Astrocyte (in vitro differentiated cells and primary cell): Measurements from ENCODE around the gene P2RY8. TPM values are rescaled to one million over a fixed set of nuclear protein-coding genes. Genes with fewer than 3 reads are reported as not detected.

Experiments used
- DNase-seq: peaks from one replicate; pipeline ENCODE4 v3.0.0-alpha.2; 2010; ENCODE audit warnings: low read depth
- FAIRE-seq: peaks from 2 replicates; lab custom pipeline; 2011; peaks lifted over from hg19 to GRCh38; lab: Jason Lieb, UNC
- H2AFZ ChIP-seq: 2 replicates; pipeline ENCODE4 v1.6.0; 2012; ENCODE audit warnings: low read depth, low read length, inconsistent platforms
- H3K27ac ChIP-seq: 2 replicates; pipeline ENCODE4 v1.5.1; 2011; ENCODE audit warnings: low read depth, low read length, inconsistent platforms
- H3K27me3 ChIP-seq: 2 replicates; pipeline ENCODE4 v1.6.0; 2011; ENCODE audit warnings: low read length, inconsistent platforms; ENCODE audit not compliant: insufficient read depth
- H3K36me3 ChIP-seq: 2 replicates; pipeline ENCODE4 v1.5.1; 2011; ENCODE audit warnings: low read length, inconsistent platforms; ENCODE audit not compliant: insufficient read depth
- H3K4me1 ChIP-seq: 2 replicates; pipeline ENCODE4 v1.5.1; 2011; ENCODE audit warnings: low read length, inconsistent platforms; ENCODE audit not compliant: insufficient read depth
- H3K4me2 ChIP-seq: 2 replicates; pipeline ENCODE4 v1.6.0; 2012; ENCODE audit warnings: low read length, inconsistent platforms
- H3K4me3 ChIP-seq: 2 replicates; pipeline ENCODE4 v1.5.1; 2011; ENCODE audit warnings: low read depth, mild to moderate bottlenecking, low read length, inconsistent platforms; ENCODE audit not compliant: insufficient read depth
- H3K79me2 ChIP-seq: 2 replicates; pipeline ENCODE4 v1.6.0; 2012; ENCODE audit warnings: mild to moderate bottlenecking, low read length, inconsistent platforms; ENCODE audit not compliant: insufficient read depth
- H3K9ac ChIP-seq: 2 replicates; pipeline ENCODE4 v1.6.0; 2012; ENCODE audit warnings: mild to moderate bottlenecking, low read length, inconsistent platforms
- H3K9me3 ChIP-seq: 2 replicates; pipeline ENCODE4 v1.5.1; 2012; ENCODE audit warnings: low read depth, mild to moderate bottlenecking, low read length, inconsistent platforms; ENCODE audit not compliant: insufficient read depth
- H4K20me1 ChIP-seq: 2 replicates; pipeline ENCODE4 v1.6.0; 2012; ENCODE audit warnings: low read length, inconsistent platforms; ENCODE audit not compliant: insufficient read depth
- H3K27ac Mint-ChIP-seq: one replicate; pipeline ENCODE4 v1.8.0; 2021; ENCODE audit warnings: mild to moderate bottlenecking, mixed read lengths; ENCODE audit not compliant: unreplicated experiment
- H3K27me3 Mint-ChIP-seq: one replicate; pipeline ENCODE4 v1.8.0; 2021; ENCODE audit warnings: low read depth, mixed read lengths; ENCODE audit not compliant: unreplicated experiment
- H3K36me3 Mint-ChIP-seq: one replicate; pipeline ENCODE4 v1.8.0; 2021; ENCODE audit warnings: low read depth, mixed read lengths; ENCODE audit not compliant: unreplicated experiment
- H3K4me1 Mint-ChIP-seq: one replicate; pipeline ENCODE4 v1.8.0; 2021; ENCODE audit warnings: low read depth, mixed read lengths; ENCODE audit not compliant: unreplicated experiment
- H3K4me3 Mint-ChIP-seq: one replicate; pipeline ENCODE4 v1.8.0; 2021; ENCODE audit warnings: mild to moderate bottlenecking, moderate library complexity, mixed read lengths; ENCODE audit not compliant: unreplicated experiment
- H3K9me3 Mint-ChIP-seq: one replicate; pipeline ENCODE4 v1.8.0; 2021; ENCODE audit warnings: mild to moderate bottlenecking, mixed read lengths; ENCODE audit not compliant: unreplicated experiment
- EZH2 ChIP-seq: IDR thresholded peaks from 2 replicates; pipeline ENCODE4 v1.6.1; 2012; ENCODE audit warnings: mild to moderate bottlenecking, low read length, inconsistent platforms; ENCODE audit not compliant: insufficient read depth
- total RNA-seq: library from RNA; stranded (reverse); gene quantifications from 2 replicates; pipeline ENCODE4 v1.2.1, GENCODE V29; 2021
- TF ChIP-seq, protein P1 (sequence below): IDR thresholded peaks from 2 replicates; pipeline ENCODE4 v1.5.1; 2011; ENCODE audit warnings: low read depth, mild to moderate bottlenecking, inconsistent platforms, low read length, moderate library complexity; ENCODE audit not compliant: insufficient read depth

P2RY8 gene
- total RNA-seq, 1 donor from 2014 or later, result not detected

DNA sequence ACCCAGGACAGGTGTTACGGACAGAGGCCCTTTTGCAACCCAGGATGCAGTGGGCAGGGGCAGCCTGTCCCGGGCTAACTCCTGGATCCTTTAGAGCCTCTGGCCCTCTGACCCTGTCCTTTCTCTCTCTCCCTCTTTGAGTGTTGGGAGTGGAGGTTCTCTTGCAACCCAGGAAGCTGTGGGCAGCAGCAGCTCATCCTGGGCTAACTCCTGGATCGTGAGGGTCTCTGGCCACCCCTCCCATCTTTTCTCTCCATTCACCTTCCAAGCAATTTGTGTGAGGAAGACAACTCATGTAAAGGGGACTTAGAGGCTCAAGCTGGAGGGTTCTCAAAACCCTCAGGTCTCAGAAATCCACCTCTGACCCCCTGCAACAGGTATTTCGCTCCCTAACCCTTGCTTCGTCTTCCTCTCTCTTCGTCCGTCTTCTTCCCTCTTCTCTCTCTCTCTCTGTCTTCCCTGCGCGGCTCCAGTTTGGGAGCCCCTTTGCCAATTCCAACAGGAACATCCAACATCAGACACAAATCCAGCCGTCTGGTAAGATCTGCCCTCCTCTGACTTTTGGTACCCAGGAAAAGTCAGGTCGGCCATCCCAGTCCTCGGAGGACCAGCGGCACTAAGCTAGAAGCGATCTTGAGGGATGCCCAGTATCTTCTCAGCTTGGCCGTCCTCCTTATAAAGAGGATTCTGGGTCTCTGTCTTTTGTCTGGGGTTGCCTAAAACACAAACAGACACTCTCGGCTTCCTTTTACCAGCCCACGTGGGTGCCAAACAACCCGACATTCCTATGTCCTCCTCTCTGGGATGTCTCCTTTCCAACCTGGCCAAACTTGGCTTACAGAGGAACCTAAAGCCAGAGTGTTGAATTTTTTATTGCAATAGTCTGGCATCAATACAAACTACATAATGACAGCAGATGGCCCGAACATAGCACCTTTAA lies 92.2 kb downstream of the P2RY8 start:
- Histone ChIP-seq H2AFZ (no peak overlapping the region), H3K36me3 (peaks cover 3% of the 10 kb centered on the region), H3K4me3 (no peak overlapping the region), H3K9ac (no peak overlapping the region), H3K79me2 (peaks cover 60% of the 10 kb centered on the region), H3K9me3 (peaks cover 2% of the 10 kb centered on the region), H3K4me1 (no peaks in the 10 kb centered on the region), H3K27me3 (no peaks in the 10 kb centered on the region), H3K27ac (no peak overlapping the region), H4K20me1 (peaks cover 39% of the 10 kb centered on the region), H3K4me2 (no peak overlapping the region)
- H3K27ac Mint-ChIP-seq, result no peak overlapping the region
- no peaks in the 10 kb centered on the region for H3K27me3 Mint-ChIP-seq
- TF ChIP-seq, protein P1, sequence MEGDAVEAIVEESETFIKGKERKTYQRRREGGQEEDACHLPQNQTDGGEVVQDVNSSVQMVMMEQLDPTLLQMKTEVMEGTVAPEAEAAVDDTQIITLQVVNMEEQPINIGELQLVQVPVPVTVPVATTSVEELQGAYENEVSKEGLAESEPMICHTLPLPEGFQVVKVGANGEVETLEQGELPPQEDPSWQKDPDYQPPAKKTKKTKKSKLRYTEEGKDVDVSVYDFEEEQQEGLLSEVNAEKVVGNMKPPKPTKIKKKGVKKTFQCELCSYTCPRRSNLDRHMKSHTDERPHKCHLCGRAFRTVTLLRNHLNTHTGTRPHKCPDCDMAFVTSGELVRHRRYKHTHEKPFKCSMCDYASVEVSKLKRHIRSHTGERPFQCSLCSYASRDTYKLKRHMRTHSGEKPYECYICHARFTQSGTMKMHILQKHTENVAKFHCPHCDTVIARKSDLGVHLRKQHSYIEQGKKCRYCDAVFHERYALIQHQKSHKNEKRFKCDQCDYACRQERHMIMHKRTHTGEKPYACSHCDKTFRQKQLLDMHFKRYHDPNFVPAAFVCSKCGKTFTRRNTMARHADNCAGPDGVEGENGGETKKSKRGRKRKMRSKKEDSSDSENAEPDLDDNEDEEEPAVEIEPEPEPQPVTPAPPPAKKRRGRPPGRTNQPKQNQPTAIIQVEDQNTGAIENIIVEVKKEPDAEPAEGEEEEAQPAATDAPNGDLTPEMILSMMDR, result no peak
- DNase-seq (no peak), FAIRE-seq (no peak)
- peaks cover 30% of the 10 kb centered on the region for H3K9me3 Mint-ChIP-seq
- H3K36me3 Mint-ChIP-seq, result peaks cover 29% of the 10 kb centered on the region
- no peaks in the 10 kb centered on the region for H3K4me1 Mint-ChIP-seq
- H3K4me3 Mint-ChIP-seq, result no peak overlapping the region

DNA sequence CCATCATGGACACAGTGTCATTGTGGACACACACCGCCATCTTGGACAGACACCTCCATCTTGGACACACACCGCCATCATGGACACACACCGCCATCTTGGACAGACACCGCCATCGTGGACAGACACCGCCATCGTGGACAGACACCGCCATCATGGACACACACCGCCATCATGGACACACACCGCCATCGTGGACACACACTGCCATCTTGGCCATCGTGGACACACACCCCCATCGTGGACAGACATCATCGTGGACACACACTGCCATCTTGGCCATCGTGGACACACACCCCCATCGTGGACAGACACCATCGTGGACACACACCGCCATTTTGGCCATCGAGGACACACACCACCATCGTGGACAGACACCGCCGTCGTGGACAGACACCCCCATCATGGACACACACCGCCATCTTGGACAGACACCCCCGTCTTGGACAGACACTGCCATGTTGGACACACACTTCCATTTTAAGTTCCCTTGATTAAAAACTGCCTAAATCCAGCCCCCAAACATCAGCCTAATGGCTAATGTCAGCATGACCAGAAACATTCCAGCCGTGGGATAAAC lies 93.4 kb downstream of the P2RY8 start:
- peaks cover 26% of the 10 kb centered on the region for H3K9me3 Mint-ChIP-seq

More for the DNA sequence above, 93.4 kb downstream of the P2RY8 start:
- Histone ChIP-seq H3K4me1 (no peaks in the 10 kb centered on the region), H3K79me2 (peaks cover 48% of the 10 kb centered on the region), H2AFZ (no peak overlapping the region), H4K20me1 (peaks cover 28% of the 10 kb centered on the region), H3K4me3 (no peak overlapping the region), H3K4me2 (no peak overlapping the region), H3K9me3 (peaks cover 2% of the 10 kb centered on the region), H3K9ac (no peak overlapping the region), H3K27me3 (no peaks in the 10 kb centered on the region), H3K36me3 (peaks cover 3% of the 10 kb centered on the region), H3K27ac (no peak overlapping the region)
- H3K36me3 Mint-ChIP-seq, result peaks cover 27% of the 10 kb centered on the region
- peak overlapping the region; percentile 6 for H3K27ac Mint-ChIP-seq
- no peak for FAIRE-seq
- no peaks in the 10 kb centered on the region for H3K4me1 Mint-ChIP-seq
- TF ChIP-seq, protein P1, result no peak
- TF ChIP-seq EZH2, result no peak
- H3K4me3 Mint-ChIP-seq, result no peak overlapping the region
- no peak for DNase-seq
- no peaks in the 10 kb centered on the region for H3K27me3 Mint-ChIP-seq
